ENCODE measurements around the gene GPBP1L1.

Gene GPBP1L1

DNA sequence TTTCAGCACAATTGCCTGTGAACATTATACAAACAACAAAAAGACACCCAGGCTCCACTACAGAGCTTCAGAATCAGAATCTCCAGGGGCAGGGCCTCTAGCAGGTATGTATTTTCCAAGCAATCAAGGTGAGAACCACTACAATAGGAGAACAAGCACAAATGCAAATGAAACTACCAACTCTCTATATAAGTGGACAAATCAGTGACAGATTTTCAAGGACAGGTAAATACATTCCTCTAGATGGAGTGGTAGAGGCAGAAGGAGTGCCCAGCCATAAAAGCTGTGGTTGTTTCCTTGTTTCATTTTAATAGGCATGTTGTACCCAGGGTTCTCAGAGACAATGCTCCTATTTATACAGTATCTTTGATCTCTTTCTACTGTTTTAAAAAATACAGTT, 42.4 kb downstream of the GPBP1L1 start:
- no peak for DNase-seq

DNA sequence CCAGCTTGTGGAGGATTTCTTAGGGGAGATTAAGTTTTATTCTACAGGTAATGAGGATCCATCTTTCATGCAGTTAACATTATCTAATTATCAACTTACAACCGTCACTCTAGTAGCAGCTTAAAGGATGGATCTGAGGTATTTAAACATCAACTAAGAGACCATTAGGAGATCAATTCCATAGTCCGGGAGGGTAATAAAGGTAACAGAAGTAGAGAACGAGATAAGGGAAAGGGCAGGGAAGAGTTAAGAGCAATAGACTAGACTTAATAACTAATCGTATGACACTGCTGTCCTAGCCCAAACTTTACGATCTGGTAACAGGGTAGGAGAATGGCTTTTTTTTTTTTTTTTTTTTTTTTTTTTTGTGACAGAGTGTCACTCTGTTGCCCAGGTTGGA, 43.0 kb downstream of the GPBP1L1 start:
- DNase-seq: no peak

- no peak for DNase-seq
These were observed 46.0 kb downstream of the GPBP1L1 start for GRCh38 chr1:45640293-45640692.

GRCh38 chr1:45635211-45635610, 51.1 kb downstream of the GPBP1L1 start:
- DNase-seq: no peak

DNA sequence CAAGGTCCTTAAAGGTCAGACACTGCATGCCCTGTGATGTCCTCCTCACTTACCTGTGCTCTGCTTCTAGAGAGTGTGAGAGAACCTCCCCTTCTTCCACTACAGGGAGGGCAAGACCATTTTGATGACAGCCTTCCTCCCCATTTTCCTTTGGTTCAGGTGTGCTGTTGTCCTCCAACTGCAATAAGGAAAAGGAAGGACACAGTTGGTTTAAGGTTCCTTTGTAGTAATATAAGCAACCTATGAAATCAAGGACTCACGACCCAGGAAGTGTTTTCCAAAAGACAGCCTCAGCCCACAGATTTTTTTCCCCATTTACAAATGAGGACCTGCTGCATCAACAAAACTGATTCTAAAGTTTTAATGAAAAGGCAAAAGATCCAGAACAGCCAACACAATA, 55.9 kb downstream of the GPBP1L1 start:
- DNase-seq: no peak

DNA sequence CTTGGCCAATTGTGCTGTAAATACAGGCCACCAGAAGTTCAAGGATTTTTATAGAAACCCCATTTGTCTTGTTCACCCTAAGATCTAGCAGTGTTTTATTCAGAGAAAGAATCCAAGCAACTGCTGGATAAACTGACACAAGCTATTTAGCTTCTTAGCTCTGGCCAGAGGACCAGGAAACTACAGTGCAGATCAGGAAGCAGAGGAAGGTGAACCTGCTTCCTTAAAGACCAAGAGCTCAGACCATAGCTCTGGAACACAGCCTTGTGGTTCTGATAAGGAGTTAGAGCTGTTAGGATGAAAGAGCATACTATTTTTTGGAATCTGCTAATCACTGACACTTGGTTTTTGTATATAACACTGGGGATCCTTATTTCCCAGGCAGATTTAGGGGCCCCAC, 57.3 kb downstream of the GPBP1L1 start:
- no peak for DNase-seq

- no peak for DNase-seq
These were observed 62.4 kb downstream of the GPBP1L1 start, which contains the start of gene CCDC17 for GRCh38 chr1:45623972-45624371. Gene CCDC17 (minus strand): TSS chr1:45624054. CDS start chr1:45623909, 145 bp downstream.

GRCh38 chr1:45622524-45623394, 63.6 kb downstream of the GPBP1L1 start:
- DNase-seq: peak; percentile 70

DNA sequence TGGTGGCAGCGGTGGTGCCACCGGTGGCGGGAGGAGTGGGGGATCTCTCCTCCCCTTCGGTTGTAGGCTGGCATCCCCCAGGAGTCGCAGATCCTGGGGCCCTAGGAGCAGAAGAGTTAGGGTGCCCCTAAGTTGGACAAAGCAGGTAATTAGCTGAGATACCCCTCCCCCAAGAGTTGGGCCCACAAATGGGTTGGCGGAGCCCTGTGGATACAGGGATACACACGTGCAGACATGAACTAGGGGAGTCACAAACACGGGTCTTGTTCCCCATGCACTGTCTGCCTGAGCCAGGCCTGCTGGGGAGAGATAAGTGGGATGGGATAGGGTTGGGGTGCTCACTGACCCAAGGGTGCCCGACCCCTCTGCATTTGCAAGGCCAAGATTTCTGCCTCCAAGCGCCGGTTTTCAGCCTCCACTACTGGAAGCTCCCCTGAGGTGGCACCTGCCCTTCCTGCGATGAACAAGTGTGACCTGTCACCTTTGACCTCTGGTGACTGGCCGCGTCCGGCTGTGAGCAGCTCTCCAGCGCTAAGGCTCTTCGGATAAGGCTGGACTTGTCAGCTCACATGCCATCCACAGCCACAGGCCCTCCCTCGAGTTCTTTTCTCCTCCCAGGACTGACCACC, 64.3 kb downstream of the GPBP1L1 start:
- no peak for DNase-seq

GRCh38 chr1:45621501-45621836, 64.9 kb downstream of the GPBP1L1 start:
- no peak for DNase-seq

DNA sequence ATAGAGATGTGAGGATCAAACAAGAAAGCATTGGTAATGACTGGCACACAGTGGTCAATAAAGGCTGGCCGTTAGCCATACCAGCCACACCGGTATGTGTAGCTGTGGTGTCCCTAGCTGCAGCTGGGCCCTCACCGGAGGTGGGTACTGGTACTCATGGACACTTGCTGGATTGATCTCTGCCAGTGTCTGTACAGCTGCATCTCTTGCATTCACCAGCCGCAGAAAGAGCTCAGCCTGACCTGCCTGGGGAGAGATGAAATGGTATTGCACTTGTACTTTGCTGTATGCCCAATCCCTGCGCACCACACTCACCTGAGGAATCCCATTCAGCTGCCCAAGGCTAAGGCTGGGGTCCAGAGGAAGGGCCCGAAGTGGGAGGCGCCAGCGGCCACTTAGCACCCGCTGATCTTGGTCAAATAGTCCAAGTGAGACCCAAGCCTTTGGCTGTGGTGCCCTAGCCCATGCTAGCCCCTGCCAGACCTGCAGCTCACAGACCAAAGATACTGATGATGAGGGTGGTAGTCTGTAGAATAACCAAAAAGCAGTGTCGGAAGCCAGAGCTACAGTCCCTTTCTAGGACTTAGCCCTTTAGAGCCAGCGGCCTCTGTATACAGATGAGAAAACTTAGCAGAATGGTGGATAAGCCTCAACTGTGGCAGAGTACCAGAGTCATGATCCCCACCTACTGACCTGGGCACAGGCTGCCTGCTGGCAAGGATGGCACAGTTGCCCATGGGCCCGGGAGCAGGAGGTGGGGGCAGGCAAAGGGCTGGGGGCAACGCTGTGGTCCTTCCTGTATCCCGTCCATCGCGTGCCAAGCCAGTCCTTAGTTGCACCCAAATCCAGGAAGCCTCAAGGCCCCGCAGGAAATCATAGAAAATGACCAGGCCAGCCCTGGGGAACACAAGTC, 65.5 kb downstream of the GPBP1L1 start:
- no peak for DNase-seq

DNA sequence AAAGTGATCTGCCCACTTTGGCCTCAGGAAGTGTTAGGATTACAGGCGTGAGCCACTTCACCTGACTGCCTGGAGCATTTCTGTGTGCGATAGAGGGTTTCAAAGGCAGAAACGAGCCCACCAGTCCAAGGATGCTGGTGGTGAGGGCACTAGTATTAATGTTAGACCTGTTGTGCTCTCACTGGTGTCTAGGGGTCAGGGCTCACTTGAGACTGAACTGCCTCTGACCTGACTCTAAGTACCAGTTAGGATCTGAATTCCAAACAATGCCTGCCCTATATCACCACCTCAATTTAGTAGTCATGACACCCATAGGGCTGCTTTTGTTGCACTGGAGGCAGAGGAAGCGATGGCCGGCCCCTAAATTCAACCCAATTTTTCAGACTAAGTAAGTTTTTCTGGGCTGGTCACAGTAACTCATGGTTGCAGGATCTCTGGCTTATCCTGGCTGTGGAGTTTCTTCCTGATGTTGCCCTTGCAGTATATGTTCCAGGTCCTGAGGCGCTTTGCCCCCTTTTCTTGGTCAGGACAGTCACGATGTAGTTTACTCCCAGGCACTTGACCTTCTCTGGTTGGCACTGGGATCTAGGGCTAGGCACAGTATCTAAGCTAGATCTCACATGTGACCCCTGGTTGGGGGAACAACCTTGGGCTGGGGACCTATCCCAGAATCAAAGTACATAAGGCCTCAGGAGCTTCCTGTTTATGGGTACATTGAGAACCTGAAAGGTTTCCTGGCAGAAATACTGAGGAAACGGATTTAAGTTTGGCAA, 67.0 kb downstream of the GPBP1L1 start:
- no peak for DNase-seq

DNA sequence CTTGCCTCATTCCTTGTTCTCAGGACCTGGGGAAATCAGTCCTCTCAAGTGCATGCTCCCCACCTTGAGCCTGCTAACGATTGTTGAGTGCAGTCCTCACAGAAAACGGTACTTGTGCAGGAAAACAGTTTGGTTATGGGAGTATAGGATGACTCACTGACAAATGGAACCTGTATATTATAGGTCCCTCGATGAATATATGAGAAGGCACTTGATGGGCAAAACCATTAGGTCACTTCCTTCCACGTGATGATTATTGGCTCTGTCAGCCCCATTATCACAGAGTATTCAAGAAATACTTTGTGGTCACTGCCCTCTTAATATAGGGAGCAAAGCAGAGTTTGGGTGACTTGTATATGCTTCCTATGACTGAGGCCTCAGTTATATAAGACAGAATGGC, 68.7 kb downstream of the GPBP1L1 start:
- no peak for DNase-seq

DNA sequence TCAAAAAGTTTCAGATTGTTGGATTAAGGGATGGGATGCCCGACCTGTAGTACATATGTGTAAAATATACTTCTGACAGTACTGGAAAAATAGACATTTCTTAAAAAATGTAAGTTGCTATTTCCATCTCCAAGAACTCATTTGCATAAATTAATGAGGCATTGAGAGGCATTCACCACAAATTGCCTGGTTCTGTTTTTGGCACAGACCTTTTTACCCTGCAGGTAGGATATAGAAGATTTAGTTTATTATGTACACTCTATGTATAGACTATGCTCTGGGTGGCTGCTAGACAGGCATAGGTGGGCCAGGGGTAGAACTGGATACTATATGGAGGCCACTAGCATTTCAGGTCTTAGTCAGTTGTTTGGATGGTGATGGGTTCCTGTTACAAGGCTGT, 70.4 kb downstream of the GPBP1L1 start:
- DNase-seq: no peak

- DNase-seq: no peak
These were observed 73.3 kb downstream of the GPBP1L1 start for GRCh38 chr1:45612941-45613579.

DNA sequence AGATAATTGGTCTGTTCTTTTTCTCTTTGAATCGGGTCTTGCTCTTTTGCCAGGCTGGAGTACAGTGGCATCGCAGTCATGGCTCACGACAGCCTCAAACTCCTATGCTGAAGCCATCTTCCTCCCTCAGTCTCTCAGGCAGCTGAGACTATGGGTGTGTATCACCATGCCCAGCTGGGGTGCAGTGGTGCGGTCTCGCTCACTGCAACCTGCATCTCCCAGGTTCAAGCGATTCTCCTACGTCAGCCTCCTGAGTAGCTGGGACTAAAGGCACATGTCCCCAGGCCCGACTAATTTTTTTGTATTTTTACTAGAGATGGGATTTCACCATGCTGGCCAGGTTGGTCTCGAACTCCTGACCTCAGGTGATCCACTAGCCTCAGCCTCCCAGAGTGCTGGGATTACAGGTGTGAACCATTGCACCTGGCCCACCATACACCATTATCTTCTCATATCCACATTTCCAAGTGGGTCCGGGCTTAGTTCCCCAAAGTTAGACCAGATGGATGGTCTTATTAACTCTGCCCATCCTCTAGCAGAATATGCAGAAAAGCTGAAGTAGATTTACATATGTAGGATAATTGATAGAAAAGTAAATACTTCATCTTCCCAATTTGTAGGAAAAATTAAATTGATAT, 75.6 kb downstream of the GPBP1L1 start:
- DNase-seq: no peak

DNA sequence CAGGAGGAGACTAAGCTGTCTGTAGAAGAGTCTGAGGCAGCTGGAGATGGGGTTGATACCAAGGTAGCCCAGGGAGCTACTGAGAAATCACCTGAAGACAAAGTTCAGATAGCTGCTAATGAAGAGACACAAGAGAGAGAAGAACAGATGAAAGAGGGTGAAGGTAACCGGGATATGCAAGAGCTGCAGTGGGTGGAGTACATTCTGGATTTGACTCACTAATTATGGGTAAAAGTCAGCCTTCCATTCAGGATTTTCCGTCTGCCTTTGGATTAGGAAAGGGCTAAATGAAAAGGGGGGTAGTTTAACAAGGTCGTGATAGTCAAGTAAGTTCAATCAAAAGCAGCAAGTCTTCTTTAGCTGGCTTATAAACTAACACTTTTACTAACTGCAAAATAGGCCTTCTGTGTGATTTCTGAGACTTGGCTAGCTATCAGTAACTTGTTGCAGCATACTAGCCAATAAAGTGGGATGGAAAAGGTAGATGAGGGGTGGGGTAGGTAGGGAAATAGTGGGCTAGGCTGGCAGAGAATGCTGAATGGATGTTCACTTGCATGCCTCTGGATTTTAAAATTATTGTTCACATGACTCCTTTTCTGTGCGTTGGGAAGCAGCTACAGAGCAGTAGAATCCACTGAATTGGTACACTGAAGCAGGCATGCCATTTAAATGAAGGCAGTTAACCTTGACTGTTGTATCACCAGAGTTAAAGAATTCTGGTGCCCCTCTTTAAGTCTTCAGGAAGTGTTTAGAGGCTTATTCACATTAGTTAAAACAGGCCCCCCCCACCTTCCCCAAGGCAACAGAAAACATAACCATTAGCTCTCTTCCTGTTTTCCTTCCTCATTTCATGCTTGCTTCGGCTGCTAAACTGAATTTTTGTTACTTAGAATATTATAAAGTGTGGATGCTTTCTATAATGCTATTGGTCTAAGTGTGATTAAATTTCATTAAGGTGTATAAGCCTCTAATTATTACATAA, 77.9 kb downstream of the GPBP1L1 start:
- no peak for DNase-seq

GRCh38 chr1:45607404-45608074, 78.8 kb downstream of the GPBP1L1 start:
- no peak for DNase-seq

DNA sequence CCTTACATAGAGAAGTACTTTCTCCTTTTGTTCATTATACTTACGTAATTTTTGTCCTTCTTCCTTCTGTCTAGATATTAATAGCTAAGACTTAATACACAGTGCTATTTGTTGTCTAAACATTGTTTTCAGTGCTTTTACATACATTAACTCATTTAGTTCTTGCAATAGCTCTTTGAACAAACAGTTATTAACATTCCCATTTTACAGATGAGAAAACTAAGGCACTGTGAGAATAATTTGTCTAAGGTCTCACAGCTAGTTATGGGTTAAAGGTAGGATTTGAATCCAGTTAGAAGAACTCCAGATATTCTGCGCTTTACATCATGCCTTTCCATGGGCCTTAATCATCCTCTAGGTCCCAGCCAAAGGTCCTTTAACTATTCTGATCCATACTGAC, 82.1 kb downstream of the GPBP1L1 start:
- no peak for DNase-seq
